Stimulated activated CD4-positive, alpha-beta T cell treated with anti-CD3 and anti-CD28 coated beads, TNF-alpha, amount 100 ng/mL, for 1 hour (primary cell): ENCODE results near the gene TAAR2.
"Not testable (repeated sequence)": the region's sequence is repeated elsewhere in the genome, so short reads cannot be mapped to it uniquely, and the experiment has no call there.

ENCODE experiments used
- DNase-seq, 3 donors: peaks; one replicate each; pipeline ENCODE4 v3.0.0-alpha.2; 2020; ENCODE audit warnings: low read depth in 3 of 3, low spot score in 1 of 3

The TAAR2 gene

GRCh38 chr6:132614554-132614953 lies 9.5 kb downstream of the TAAR2 start:
- DNase-seq = no peak

- DNase-seq = no peak
Observed at GRCh38 chr6:132612449-132613108, 11.5 kb downstream of the TAAR2 start.

GRCh38 chr6:132611616-132612015 lies 12.5 kb downstream of the TAAR2 start:
- DNase-seq = no peak

- no peak for DNase-seq
Observed at GRCh38 chr6:132607544-132608233, 16.4 kb downstream of the TAAR2 start.

- no peak for DNase-seq
Observed at GRCh38 chr6:132604635-132605152, 19.4 kb downstream of the TAAR2 start.

- DNase-seq = not testable (repeated sequence)
Observed at GRCh38 chr6:132600900-132601299, 23.2 kb downstream of the TAAR2 start.

- no peak for DNase-seq
Observed at GRCh38 chr6:132598473-132598872, 25.6 kb downstream of the TAAR2 start.

- DNase-seq = no peak
Observed at GRCh38 chr6:132596201-132596600, 27.9 kb downstream of the TAAR2 start.

- DNase-seq = no peak
Observed at GRCh38 chr6:132592855-132593254, 31.2 kb downstream of the TAAR2 start.

- no peak for DNase-seq
Observed at GRCh38 chr6:132590362-132590761, 33.7 kb downstream of the TAAR2 start.

- no peak for DNase-seq
Observed at GRCh38 chr6:132589454-132589853, 34.6 kb downstream of the TAAR2 start, which contains the start of gene TAAR5. Gene TAAR5, minus strand, starts transcription at chr6:132589741. Its CDS starts 55 bp downstream, at chr6:132589686.

- DNase-seq = no peak
Observed at GRCh38 chr6:132587424-132587823, 36.7 kb downstream of the TAAR2 start.

GRCh38 chr6:132584698-132585097 lies 39.4 kb downstream of the TAAR2 start:
- no peak for DNase-seq

- DNase-seq = no peak
Observed at GRCh38 chr6:132571774-132572173, 52.3 kb downstream of the TAAR2 start.

GRCh38 chr6:132570221-132570777 lies 53.8 kb downstream of the TAAR2 start, which contains the start of gene TAAR6:
Gene TAAR6, plus strand, starts transcription at chr6:132570322. Its CDS starts 0 bp downstream, at chr6:132570322.
- DNase-seq = no peak

GRCh38 chr6:132569170-132569569 lies 54.9 kb downstream of the TAAR2 start:
- DNase-seq = no peak

GRCh38 chr6:132568611-132569010 lies 55.5 kb downstream of the TAAR2 start:
- DNase-seq = no peak

GRCh38 chr6:132567566-132567965 lies 56.5 kb downstream of the TAAR2 start:
- no peak for DNase-seq
